CD4-positive, alpha-beta T cell treated with Interleukin-15 for 1 hour (primary cell): ENCODE measurements around the gene PHACTR1.
"Not testable (repeated sequence)": the region's sequence is repeated elsewhere in the genome, so short reads cannot be mapped to it uniquely, and the experiment has no call there.

Experiments used
- DNase-seq: peaks from one replicate; pipeline ENCODE4 v3.0.0-alpha.2; 2020

PHACTR1 gene

DNA sequence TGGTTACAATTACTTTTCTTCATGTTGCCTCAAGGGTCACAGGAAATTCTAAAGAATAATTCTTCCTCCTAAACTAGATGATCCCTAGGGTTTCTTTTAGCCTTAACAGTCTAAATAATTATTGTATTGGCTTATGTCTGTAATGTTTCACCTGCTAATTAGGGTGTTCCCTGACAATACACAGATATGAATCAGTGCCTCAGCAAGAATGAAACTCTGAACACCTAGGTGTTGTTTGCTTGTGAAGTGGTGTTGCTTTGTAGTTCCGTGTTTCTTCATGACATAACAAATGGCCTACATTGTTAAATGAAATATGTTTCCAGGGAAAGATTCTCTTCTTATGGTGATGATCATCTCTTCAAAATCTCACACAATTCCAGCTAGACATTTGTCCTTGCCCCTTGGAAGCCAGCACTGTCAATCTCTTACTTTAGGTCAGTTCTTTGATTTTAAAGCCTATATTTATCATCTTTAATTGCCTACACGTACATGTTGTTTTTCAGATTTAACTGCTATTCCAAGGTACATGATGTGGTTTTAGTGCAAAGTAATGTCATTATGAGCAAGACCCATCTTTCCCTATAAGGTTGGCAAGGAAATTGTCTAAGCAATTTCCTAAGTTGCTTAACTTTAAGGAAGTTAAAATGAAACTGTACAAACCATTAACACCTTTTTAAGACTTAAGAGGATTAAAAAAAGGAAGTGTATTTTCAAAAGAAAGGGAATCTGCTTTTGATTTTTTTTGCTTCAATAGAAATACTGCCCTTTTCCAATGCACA, 499.9 kb downstream of the PHACTR1 start:
- no peak for DNase-seq

GRCh38 chr6:13217206-13217905, 500.8 kb downstream of the PHACTR1 start:
- no peak for DNase-seq

GRCh38 chr6:13220266-13220665, 503.7 kb downstream of the PHACTR1 start:
- no peak for DNase-seq

DNA sequence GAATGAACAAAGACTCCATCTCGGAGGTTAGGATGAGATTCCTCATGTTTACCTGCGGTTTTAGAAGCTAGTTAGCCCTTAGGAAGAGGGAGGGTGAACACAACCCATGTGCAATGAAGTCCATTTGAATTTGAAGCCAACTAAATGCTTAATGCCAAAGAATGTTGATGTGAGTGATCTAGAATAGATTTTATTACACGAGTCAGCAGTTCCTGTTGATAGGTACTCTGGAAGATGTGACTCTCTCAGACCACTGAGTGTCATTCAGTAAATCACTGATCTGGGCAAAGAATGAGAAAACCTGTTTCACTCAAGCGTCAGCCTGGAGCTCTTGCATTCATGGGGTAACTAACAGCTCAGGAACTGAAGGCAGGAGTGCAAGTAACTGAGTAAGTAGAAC, 505.5 kb downstream of the PHACTR1 start:
- DNase-seq: no peak

DNA sequence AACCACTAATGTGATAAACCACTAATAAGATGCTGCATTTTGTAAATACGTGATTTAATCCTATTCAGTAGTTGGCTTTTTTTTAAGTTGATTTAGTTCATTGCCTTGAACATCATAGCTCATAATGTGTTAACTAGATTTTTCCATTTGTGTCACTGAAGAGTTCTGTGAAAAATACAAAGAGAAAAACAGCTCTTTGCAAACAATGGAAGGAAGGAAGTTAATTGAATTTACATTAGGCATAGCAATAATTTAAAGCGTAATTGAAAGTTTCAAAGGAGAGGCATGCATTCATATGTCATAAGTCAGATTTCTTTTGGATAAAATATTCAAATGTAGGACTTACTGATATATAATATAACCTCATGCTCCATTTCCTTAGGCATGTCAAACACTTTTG, 509.5 kb downstream of the PHACTR1 start:
- no peak for DNase-seq

DNA sequence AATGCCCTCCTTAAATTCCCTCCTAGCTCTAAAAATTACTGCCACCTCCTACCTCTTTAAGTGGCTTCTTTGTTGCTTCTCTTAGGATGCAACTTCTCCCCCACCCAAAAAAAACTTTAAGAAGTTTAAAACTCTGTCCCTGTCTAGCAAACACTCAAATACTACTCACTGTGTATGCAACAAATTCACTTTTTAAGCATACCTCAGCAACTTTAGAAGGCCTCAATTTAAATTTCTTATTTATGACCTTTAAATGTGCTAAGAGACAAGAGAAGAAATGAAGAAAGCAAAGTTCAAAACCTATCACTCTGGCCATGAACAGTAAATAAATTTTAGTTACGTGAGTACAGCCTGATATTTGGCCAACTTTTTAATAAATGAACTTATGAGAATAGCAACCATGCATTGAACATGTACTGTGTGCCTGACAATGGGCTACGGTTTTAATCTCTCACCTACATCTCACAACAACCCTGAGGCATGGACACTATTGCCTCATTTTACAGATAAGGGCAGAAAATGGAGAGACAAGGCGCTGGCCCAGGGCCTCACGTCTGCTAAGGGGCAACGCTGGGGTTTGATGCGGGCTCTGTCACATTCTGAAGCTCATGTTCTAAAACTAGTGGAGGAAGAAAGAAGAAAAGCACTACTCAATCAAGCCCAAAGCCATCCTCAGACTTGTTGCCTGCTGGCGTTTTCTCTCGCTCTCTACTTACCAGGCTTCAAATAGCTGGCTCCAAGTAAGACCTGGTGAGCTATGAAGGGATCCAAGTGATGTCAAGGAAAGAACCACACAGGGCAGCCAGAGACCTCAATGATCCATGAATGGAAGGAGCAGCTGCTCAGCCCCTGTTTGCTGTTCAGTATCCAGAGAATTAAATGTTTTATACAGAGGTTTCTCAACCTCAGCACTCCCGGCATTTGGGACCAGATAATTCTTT, 512.0 kb downstream of the PHACTR1 start:
- DNase-seq: no peak

DNA sequence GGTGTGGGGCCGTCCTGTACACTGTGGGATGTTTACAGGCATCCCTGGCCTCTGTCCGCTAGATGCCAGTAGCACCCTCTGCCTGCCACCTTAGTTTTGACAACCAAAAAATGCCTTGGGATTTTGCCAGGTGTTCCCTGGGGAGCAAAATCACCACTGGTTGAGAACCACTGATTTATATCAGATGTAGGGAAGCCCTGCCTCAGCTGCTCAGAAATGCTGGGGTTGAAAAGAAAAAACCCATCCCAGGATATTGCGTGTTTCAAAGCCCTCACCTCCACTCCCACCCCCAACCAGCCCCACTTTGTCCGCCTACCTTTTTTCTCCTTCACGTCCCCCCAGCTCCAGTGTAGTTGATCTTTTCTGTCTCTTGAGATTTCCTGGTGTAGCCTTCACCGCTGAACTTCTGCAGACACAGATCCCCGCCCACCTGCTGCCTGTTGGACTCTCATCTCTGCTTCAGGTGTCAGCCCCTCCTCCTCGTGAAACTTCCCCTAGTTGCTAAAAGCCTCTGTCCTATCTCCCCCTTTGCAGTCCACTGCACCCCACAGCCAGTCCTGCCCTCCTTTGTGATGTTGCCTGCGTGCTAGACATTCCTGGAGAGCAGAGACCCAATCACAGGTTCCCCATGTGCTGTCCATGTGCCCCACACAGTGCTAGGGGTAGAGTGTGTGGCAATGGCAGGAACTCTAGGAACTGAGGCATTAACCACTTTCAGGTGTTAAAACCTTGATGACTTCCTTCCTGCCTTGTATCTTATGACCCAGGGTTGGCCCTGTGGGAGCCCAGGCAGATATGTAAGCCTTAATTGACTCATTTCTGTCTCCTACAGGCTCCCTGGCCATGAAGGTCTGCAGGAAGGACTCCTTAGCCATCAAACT, 512.9 kb downstream of the PHACTR1 start:
- peak; percentile 23 for DNase-seq

- DNase-seq: no peak
Observed at GRCh38 chr6:13233106-13233505, 516.5 kb downstream of the PHACTR1 start.

DNA sequence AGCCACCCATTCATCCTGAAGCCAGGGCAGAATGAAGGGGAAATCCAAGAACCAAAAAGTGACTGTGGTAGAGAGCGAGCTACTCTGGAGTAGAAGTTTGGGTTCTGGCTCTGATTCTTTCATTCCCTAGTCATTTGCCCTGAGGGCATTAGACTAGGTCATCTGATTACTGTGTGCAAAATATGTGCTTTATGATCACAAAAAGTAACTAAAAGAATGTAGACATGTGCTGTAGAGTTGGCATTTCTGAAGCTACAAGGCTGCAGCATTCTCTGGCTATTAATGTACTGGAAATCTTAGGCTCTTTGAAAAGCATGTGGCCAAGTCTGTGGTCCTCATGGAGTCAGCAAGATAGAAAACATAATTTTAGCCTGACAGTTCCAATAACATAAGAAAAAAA, 517.6 kb downstream of the PHACTR1 start:
- no peak for DNase-seq

DNA sequence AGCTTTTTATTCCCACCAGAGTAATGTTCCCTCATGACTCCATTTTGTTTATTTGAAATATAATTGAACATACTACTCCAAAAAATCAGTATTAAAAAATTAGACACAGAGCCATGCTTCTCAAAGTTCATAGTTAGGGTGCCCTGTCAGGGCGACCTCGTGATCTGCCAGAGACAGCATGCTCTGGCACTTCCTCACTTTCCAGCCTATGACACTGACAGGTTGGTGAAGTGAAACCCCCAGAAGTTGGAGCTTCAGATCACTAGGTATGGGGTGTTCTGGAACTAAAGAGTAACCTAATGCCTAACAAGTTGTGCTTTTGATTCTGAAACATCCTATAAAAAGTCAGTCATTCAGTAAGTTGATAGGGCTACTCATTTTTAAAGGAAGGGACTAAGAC, 518.8 kb downstream of the PHACTR1 start:
- no peak for DNase-seq

GRCh38 chr6:13237318-13237717, 520.8 kb downstream of the PHACTR1 start:
- no peak for DNase-seq

DNA sequence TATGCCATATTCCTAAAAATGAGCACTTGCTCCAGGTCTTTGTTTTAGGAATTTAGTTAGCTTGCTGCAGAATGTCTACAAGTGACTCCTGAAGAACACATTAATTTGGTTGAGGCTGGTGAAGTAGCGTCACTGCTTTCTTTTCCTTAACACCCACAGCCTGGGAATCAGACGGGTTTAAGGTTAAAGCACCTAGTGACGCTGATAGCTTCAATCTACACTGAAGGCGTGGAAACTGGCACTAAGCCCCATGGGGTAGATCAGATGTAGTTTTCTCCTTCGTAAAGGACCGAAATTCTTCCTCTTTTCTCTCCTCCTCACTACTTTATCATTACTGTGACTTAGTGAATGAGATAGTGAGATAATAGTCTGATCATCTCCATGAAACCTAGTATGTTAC, 521.5 kb downstream of the PHACTR1 start:
- no peak for DNase-seq

- DNase-seq: no peak
Observed at GRCh38 chr6:13238640-13239216, 522.2 kb downstream of the PHACTR1 start.

DNA sequence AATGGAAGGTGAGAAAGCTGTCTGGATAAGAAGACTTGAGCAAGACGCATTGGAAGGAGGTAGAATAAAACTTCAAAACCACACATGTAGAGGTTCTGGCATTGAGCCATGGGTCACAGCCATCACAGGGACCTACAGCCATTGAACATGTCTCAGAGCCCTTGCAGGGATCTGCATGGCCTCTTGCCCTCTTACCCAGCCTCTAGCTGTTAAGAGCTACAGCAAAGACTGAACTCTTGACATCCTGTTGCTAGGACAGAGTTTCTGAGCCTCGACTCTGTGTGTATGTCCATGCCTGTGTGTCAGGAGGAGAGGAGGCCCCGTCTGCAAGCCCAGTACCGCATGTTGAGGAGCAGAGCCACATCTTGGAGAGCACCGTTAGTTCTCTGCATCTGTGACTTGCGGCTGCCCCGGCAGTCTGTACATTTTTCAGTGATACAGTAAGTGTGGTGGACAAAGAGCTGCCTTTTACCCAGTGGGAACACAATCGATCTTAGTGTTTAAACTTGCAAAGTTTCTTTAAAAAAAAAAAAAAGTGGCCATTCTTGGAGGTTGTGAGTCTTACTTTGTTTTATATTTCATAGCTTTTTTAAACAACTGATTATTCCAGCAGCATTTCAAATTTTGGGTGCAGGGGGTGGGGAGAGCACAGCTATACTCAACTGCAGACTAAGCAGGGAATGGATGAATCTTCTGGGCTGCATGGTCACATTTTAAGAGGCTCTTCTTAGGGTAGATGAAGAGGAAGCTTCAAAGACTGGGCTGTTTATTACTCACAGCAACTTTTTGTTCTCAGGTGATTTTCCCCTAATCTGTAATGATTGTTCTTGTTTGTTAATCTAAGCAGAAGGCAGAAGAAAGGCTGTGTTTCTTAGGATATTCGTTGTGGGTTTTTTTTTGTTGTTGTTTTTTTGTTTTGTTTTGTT, 523.2 kb downstream of the PHACTR1 start:
- DNase-seq: no peak

DNA sequence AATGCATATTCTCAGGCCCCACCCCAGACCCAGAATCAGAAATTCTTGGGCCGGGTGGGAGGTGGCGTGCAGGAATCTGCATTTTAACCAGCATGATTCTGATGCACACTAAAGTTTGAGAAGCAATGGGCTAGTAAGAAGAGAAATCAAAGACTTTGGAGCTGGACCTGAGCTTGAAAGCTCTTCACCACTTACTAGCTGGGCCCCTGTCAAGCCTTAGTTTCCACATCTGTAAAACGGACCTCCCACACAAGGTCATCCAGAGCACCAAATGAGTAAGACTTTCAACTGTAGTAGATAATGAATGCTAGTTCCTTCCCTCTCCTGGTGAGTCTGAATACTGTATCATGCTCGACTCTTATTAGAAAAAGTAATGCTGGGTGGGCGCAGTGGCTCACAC, 524.8 kb downstream of the PHACTR1 start:
- DNase-seq: no peak

GRCh38 chr6:13242178-13242577, 525.6 kb downstream of the PHACTR1 start:
- no peak for DNase-seq

- DNase-seq: no peak
Observed at GRCh38 chr6:13242590-13242989, 526.0 kb downstream of the PHACTR1 start.

DNA sequence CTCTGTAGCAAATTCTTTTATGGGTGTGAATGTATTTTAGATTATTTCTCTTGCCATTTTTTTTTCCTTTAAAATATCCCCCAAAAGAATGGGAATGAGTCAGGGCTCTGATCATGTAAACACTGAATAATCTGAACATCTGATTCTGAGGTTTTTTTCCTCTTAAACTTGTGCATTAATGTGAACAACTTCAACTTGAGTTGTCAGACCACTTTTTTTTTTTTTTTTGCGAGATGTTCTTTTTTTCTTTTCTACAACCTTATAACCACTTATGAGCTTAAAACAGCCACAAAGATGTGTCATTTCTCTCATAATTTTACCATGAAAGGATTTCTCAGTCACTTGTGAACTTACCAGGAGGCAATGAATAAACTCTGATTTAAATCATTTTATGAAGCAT, 526.5 kb downstream of the PHACTR1 start:
- no peak for DNase-seq

GRCh38 chr6:13243745-13244144, 527.2 kb downstream of the PHACTR1 start:
- DNase-seq: not testable (repeated sequence)

DNA sequence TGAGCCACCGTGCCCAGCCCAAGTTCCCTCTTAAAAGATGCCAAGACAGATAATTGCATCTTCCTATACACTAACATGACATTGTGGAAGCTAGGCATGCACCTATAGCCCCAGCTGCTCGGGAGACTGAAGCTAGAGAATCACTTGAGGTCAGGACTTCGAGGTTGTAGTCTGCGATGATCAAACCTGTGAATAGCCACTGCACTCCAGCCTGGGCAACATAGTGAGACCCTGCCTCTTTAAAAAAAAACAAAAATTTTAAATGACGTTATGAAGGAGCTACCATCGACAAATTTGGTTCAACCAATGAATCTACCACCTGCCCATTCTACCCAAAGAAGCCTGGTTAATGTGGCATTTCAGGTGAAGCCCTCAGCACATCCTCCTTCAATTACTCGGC, 531.1 kb downstream of the PHACTR1 start:
- DNase-seq: no peak

GRCh38 chr6:13248053-13248452, 531.5 kb downstream of the PHACTR1 start:
- no peak for DNase-seq
